Glomerular visceral epithelial cell (primary cell): Measurements from ENCODE around the gene RGP1.

Experiments
- DNase-seq: peaks from one replicate; pipeline ENCODE4 v3.0.0-alpha.2; 2016; ENCODE audit errors: extremely low spot score

RGP1 gene

DNA sequence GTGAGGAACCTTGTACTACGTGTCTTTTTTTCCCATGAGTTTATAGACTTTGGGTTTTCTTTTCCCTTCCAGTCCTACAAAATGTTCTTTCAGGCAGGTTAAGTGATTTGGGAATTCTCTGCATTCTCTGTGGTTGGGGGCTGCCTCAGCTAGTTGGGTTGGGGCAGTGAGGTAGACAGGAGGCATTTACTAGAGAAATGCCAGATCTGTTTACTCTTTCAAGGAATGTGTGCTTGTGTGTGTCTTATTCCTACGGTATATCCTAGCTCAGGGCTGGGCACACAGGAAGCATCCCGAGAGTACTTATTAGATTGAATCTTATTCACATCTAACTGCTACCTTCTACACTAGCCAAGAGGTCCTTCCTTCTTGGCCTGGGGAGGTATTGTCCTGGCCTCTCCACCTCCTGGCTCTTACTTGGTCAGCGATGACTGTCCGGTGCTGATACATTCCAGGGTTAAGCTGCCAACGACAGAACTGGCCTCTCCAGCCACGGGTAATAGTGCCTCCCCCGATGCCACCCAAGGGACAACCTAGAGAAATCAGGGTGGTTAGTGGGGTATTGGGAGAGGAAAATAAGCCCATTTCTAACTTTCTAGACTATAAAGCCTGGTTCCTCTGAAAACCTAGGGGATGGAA is 5.1 kb upstream of the RGP1 start:
- DNase-seq = no peak

DNA sequence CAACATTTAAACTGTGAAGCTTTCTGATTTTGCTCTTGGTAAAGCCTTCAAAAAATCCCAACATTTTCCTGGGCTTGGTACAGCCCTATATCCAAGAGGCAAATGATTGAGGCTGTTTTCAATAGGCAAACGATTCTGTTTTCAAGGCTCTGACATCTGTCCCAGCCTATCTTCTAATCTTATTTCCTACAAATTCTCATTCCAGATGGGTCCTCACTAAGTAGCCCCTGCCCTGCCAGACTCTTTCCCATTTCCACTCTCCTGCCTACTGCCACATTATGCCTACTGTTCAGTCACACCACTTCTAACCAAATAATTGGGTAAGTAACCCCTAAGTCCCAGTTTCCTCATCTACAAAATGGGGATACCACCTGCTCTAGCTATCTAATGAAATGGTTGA is 3.5 kb upstream of the RGP1 start:
- DNase-seq = no peak

DNA sequence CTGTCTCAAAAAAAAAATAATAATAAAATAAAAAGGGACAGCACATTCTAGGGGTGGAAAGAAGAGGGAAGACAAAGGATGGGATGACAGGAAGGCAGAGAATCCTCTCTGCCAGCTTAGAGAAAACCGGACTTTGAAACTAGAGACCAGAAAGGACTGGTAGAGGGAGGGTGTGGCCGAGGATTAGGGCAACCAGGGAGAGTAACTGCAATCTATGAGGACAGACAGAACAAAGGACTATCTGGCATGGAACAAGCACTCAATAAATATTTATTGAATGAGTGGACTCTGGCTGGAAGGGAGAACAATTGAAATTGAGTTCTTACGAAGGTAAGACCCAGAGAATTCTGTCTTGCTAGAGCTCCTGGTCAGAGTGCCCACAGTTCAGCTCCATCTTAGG is 2.5 kb upstream of the RGP1 start:
- no peak for DNase-seq

DNA sequence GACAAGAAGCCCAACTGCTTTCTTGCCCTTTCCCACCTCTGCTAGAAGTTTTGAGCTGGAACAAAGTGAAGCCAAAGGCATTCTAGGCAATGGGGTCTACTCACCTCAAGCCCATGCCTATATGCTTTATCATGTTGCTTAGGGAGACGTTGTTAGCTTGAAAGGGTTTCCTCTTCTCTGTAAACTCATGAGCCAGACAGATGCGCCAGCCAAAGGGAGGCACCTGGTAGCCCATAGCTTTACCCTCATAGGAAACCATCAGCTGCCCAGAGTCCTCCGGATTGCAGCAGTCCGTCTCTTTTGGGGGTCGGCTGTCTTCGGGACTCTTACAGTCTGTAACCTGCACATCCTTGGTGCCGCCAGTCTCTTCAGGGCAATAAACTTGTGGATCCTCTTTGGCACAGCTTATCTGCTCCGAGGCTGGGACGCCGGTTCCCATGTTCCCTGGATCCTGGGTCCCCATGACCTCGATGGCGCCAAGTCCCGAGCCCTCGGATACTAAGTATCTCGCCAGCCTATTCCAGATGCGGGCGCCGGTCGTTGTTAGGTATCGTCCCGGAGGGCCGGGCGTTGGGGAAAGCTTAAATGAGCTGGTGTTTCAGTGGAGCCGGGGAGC is 737 bp upstream of the RGP1 start:
- no peak for DNase-seq

DNA sequence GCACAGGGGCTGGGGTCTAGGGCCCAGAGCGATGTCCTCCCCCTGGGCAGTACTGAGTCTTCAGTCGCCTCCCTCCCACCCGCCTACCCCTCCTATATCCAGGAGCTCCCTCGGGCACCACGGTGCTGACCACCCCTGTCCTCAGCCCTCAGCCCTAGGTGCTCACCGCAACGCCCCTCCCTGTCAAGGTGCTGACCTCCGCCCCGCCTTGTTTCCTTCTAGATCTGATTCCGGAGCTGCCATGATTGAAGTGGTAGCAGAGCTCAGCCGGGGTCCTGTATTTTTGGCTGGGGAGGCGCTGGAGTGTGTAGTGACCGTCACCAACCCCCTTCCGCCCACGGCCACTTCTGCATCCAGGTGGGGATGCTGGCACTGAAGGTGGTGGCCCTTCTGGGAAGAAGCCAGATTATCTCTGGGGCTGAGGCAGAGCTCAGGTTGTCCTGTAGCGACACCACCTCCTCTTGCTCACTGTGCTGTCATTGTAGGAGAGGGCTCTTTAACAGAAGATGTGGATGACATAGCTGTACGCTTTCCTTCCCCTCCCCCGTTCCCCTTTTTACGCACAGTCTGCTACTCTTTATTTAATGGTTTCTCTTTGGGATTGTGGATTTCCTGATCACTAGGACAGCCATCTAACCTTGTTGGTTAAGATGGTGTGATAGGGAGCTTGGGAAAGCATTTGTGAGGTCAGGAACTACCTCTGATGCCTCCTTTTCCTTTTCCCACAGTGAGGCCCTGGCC is 598 bp downstream of the RGP1 start:
- DNase-seq = no peak

DNA sequence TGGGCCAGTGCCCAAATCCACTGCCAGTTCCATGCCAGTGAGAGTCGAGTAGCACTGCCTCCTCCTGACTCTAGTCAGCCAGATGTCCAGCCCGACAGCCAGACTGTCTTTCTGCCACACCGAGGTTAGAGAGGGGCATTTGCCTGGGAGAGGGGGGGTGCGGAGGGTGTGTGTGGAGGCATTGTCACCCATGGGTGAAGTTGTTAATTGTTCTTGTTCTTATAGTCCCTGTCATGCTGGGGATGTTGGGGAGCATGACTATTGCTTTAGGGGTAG is 1.1 kb downstream of the RGP1 start:
- DNase-seq = no peak

DNA sequence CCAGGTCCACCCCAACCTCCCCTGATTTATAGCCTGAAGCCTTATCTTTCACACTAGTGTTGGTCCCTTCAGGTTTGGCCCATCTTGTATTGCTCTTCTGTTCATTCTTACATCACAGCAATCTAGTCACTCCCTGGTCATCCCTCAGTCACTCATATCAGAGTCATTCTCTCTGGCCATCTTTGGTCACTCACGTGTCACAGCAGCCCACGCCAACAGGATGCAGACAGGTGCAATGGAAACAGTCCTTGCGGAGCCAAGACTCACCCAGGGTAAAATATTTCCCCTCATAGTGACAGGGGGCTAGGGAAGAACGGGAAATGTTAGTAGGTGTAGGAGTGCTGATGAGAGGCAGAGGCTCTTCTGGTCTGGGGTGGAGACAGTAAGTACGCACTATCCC is 4.4 kb downstream of the RGP1 start:
- DNase-seq = no peak

DNA sequence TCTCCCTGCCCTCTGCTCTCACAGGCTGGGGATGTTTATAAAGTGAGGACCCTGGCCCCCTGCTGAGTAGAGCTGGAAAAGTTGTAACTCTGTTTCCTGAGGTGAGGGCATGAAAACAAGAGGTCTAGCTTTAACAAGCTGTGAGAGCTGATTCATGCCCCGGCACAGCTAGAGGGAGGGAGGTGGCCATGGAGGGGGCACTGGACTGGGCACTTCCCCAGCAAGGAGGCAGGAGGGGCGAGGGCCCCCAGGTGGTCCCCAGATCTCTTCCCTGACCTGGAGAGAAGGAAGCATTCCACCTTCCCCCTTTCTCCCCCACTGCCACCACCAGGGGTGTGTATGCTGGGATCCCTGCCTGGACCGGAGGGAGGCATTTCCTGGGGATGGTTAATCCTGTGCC is 5.2 kb downstream of the RGP1 start, which contains the start of gene MSMP:
Gene MSMP, minus strand, starts transcription at position 13 of the 400 bp plus-strand sequence. CDS start 147 bp downstream, outside the sequence.
- no peak for DNase-seq

DNA sequence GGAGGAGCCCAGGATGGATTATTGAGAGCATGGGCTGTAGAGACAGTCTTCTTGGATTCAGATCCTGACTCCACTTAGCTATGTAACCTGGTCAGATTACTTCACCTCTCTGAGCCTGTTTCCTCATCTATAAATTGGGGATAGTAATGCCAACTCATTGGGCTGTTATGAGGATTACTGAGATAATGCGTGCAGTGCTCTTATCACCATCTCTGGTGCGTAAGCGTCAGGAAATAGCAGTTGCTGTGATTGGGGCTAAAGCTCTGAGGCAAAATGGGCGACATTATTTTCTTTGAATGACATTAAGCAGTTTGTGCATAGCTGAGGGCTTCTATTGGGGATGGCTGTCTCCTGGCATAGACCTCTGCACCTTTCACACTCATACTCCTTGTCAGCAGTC is 6.0 kb downstream of the RGP1 start:
- no peak for DNase-seq

DNA sequence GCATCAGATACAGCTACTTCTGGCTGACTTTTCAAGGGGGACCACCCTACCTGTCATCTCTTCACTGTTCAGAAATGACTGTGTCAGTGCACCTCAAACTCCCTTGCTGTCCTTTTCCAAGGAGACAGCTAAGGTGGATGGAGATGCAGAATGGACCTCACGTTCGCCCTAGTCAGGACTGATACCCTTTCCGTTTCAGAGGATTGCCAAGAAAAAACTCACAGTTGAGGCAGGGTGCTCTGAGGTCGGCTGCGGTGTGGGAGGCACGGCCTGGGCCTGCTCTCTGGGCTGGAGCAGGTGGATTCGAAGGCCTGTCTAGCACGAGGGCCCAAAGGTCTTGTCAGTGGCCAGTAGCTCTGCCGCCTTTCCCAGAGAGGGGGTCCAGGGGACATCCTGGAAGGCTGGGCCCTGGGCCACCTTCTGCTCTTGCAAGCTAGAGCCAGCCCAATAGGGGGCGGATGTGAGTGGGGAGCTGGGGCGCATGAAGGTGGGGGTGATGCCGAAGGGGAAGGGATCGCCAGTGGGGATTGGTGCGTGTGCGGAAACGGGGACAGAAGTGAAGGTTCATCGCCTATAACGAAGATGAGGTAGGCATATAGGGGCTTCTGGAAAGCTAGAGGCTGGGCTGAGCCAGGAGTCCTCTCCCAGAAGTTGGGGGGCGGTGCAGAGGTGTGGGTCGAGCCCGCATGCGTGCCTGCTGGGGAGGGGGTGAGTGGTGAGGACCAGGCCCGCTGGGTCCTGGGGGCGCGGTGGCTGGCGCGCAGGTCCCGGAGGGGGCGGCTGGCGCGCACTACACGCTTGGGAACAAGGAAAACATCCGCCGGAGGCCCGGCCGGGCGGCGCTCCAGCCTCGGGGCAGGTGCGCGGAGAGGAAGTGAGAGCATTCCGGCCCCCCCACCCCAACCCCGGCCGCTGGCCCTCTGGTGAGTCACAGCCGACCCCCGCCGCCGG is 7.5 kb downstream of the RGP1 start:
- DNase-seq = peak; percentile 74

- peak; percentile 71 for DNase-seq
These were observed 8.3 kb downstream of the RGP1 start for GRCh38 chr9:35757226-35757891.

DNA sequence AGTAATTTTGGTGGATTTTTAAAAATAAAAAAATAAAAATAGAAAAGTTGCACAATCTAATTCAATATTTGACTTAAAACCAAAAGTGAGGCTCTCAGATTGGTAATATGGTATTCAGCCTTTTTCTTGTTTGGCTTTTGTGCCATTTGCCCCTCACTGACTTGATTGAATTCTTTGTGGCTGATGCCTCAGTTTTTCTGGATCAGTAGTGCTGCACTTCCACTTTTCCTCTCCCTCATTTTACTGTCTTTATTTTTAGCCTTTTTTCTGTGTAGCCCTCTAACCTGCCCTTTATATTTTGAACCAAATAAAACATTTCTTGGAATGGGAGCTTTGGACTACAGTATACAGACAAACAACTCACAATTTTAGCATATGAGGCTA is 8.8 kb downstream of the RGP1 start:
- no peak for DNase-seq

DNA sequence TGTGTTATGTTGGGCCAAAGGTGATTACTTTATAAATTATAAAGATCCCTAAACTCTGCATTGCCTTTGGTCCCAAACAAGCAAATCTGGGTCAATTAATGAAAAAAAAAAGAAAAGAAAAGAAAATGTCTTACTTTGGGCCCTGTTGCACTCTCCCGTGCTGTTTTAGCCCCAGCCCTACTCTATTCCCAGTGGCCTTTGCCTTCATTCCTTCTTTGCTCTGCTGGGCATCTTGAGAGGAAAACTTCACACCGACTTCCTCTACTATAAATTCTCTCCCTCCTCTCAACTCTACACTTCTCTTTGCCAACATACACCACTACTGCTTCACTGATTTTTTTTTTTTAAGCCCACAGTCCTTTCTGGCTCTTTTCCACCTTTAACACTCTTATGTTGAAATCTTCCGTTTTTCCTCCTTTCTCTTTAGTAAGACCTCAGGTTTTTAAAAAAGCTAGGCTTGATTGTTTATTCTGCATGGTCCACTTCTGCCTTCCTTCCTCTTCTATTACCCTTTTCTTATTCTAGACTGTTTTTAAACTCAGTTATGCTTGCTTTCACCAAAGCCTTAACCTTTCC is 9.5 kb downstream of the RGP1 start:
- DNase-seq = no peak

GRCh38 chr9:35759795-35760194 is 10.7 kb downstream of the RGP1 start:
- DNase-seq = no peak

DNA sequence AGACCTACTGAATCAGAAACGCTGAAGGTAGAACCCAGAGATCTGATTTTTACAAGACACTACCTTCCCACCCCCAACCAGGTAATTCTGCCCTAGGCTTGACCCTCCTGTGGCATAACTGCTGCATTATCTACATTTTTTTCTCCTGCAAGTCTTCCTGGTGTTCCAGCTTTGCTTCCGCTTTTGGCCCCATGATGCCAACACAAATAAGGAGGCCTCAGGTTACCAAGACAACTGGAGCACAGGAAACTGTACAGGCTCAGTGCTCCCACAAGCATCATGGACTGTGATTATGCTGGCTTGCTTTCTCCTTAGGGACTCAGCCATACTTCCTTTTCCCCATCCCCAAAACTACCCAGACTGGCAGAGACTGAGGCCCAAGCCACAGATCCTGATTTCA is 11.6 kb downstream of the RGP1 start:
- peak; percentile 58 for DNase-seq

DNA sequence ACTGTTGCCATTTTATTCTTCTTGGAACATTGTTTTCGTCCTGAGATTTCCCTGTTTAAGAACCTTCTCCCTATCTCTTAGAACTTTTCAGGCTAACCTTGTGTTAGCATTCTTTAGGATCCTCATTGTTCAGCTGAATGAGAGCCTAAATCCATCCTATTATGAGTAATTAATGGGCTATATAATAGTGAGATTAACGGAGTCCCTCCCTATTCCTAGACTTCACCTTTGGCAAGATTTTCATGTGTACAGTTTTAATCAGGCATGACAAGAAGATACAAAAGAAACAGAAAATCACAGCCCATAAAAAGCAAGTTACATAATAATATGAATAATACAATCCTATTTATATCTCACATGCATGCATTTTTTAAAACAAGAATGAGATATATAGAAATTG is 14.1 kb downstream of the RGP1 start:
- no peak for DNase-seq

DNA sequence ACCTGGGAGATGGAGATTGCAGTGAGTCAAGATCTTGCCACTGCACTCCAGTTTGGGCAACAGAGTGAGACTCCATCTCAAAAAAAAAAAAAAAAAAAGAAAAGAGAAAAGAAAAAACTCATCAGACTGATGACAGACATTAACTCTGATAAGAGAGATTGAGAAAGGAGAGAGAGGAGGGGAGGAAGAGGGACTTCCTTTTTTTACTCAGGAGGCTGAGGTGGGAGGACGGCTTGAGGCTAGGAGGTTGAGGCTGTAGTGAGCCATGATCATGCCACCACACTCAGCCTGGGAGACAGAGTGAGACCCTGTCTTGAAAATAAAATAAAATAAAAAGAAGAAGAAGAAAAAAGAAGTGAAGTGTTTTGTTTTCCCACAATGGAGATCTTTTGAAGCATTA is 14.7 kb downstream of the RGP1 start:
- DNase-seq = no peak

DNA sequence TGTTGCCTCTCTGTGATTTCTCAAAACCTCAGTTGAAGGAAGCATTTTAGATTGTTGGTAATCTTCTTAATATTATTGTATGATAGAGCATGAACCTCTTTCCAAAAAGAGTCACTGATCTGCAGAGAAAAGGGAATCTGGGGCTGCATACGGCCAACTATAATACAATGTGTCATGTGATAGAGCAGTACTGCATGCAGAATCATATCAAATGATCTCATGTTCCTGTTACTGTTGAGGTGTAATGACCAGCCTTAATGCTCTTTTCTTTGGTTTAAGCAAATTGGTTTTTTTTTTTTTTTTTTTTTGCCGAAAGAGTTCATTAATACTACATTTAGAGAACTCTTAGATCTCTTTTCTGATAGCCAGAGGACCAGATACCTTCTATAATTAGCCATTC is 17.9 kb downstream of the RGP1 start:
- DNase-seq = no peak

- DNase-seq = no peak
These were observed 18.4 kb downstream of the RGP1 start for GRCh38 chr9:35767458-35767857.

GRCh38 chr9:35769763-35770162 is 20.7 kb downstream of the RGP1 start:
- DNase-seq = no peak

GRCh38 chr9:35771075-35771433 is 22.0 kb downstream of the RGP1 start:
- no peak for DNase-seq

- DNase-seq = no peak
These were observed 22.4 kb downstream of the RGP1 start for GRCh38 chr9:35771534-35771933.
